SK-N-SH treated with all-trans-retinoic acid at 6 μM for 48 hours (cell line): Measurements from ENCODE around the gene ERCC4.

Source experiments
- ATAC-seq: fragments of 200-7000 bp; cut with Tn5 transposase; 3 replicates; pipeline ENCODE4 v1.9.1; 2020; ENCODE audit warnings: mild to moderate bottlenecking, moderate library complexity
- ARNTL ChIP-seq: fragments of 450-650 bp; formaldehyde crosslinking; IDR thresholded peaks from 2 replicates; pipeline ENCODE4 v1.5.0; 2020; ENCODE audit warnings: low read depth, mild to moderate bottlenecking, moderate library complexity, borderline replicate concordance
- BACH2 ChIP-seq: fragments of 250-450 bp; sonication (Bioruptor Pico); IDR thresholded peaks from 2 replicates; pipeline ENCODE4 v1.9.0; 2021; ENCODE audit warnings: mild to moderate bottlenecking, borderline replicate concordance
- CSDC2 ChIP-seq: fragments of 250-450 bp; sonication (Bioruptor Pico); IDR thresholded peaks from 2 replicates; pipeline ENCODE4 v1.5.0; 2020; ENCODE audit warnings: mild to moderate bottlenecking, moderate library complexity
- ESRRG ChIP-seq: fragments of 250-450 bp; sonication (Bioruptor Pico); IDR thresholded peaks from 2 replicates; pipeline ENCODE4 v1.6.1; 2021; ENCODE audit warnings: mild to moderate bottlenecking
- GLIS3 ChIP-seq: fragments of 250-450 bp; sonication (Bioruptor Pico); IDR thresholded peaks from 2 replicates; pipeline ENCODE4 v1.5.0; 2020; ENCODE audit warnings: mild to moderate bottlenecking, moderate library complexity
- ISL1 ChIP-seq: fragments of 250-450 bp; sonication (Bioruptor Pico); IDR thresholded peaks from 2 replicates; pipeline ENCODE4 v2.1.2; 2022; ENCODE audit warnings: mild to moderate bottlenecking, moderate library complexity
- OSR1 ChIP-seq: fragments of 250-450 bp; sonication (Bioruptor Pico); IDR thresholded peaks from 2 replicates; pipeline ENCODE4 v1.8.0; 2022; ENCODE audit warnings: moderate library complexity, mild to moderate bottlenecking, inconsistent platforms
- PPARA ChIP-seq: fragments of 250-450 bp; sonication (Bioruptor Pico); IDR thresholded peaks from 2 replicates; pipeline ENCODE4 v1.5.0; 2020; ENCODE audit warnings: mild to moderate bottlenecking, borderline replicate concordance
- RARB ChIP-seq: fragments of 250-450 bp; sonication (Bioruptor Pico); IDR thresholded peaks from 2 replicates; pipeline ENCODE4 v1.8.0; 2021; ENCODE audit warnings: mild to moderate bottlenecking, moderate library complexity
- SNAI2 ChIP-seq: fragments of 250-450 bp; sonication (Bioruptor Pico); IDR thresholded peaks from 2 replicates; pipeline ENCODE4 v1.5.0; 2020; ENCODE audit warnings: mild to moderate bottlenecking, moderate library complexity
- TCF4 ChIP-seq: fragments of 250-450 bp; sonication (Bioruptor Pico); IDR thresholded peaks from 2 replicates; pipeline ENCODE4 v1.8.0; 2021; ENCODE audit warnings: mild to moderate bottlenecking, moderate library complexity, borderline replicate concordance
- TOX ChIP-seq: fragments of 250-450 bp; sonication (Bioruptor Pico); IDR thresholded peaks from 2 replicates; pipeline ENCODE4 v1.8.0; 2021; ENCODE audit warnings: mild to moderate bottlenecking, moderate library complexity, borderline replicate concordance
- ZC3H10 ChIP-seq: fragments of 250-450 bp; sonication (Bioruptor Pico); IDR thresholded peaks from 2 replicates; pipeline ENCODE4 v1.5.1; 2021; ENCODE audit warnings: mild to moderate bottlenecking, moderate library complexity
- ZFP3 ChIP-seq: fragments of 250-450 bp; sonication (Bioruptor Pico); IDR thresholded peaks from 2 replicates; pipeline ENCODE4 v1.5.0; 2020; ENCODE audit warnings: mild to moderate bottlenecking, moderate library complexity
- ZFP30 ChIP-seq: fragments of 450-650 bp; formaldehyde crosslinking; IDR thresholded peaks from 2 replicates; pipeline ENCODE4 v1.5.0; 2022; ENCODE audit warnings: mild to moderate bottlenecking, moderate library complexity
- ZNF565 ChIP-seq: fragments of 450-650 bp; formaldehyde crosslinking; conservative IDR thresholded peaks from 2 replicates; pipeline ENCODE4 v1.5.0; 2020; ENCODE audit warnings: low read depth, mild to moderate bottlenecking, moderate library complexity
- ZNF70 ChIP-seq: fragments of 450-650 bp; formaldehyde crosslinking; IDR thresholded peaks from 2 replicates; pipeline ENCODE4 v1.5.0; 2020; ENCODE audit warnings: mild to moderate bottlenecking, moderate library complexity
- ZNF8 ChIP-seq: fragments of 450-650 bp; formaldehyde crosslinking; IDR thresholded peaks from 2 replicates; pipeline ENCODE4 v1.5.0; 2020; ENCODE audit warnings: mild to moderate bottlenecking, moderate library complexity
- TF ChIP-seq, protein P1 (sequence below): fragments of 250-450 bp; sonication (Bioruptor Pico); IDR thresholded peaks from 2 replicates; pipeline ENCODE4 v1.8.0; 2020; ENCODE audit warnings: mild to moderate bottlenecking, moderate library complexity, borderline replicate concordance
- TF ChIP-seq, protein P2 (sequence below): fragments of 250-450 bp; sonication (Bioruptor Pico); IDR thresholded peaks from 2 replicates; pipeline ENCODE4 v1.5.1; 2020; ENCODE audit warnings: low read depth, mild to moderate bottlenecking, moderate library complexity
- TF ChIP-seq, protein P3 (sequence below): fragments of 250-450 bp; sonication (Bioruptor Pico); IDR thresholded peaks from 2 replicates; pipeline ENCODE4 v1.8.0; 2021; ENCODE audit warnings: low read depth, mild to moderate bottlenecking, moderate library complexity, borderline replicate concordance
- TF ChIP-seq, protein P4 (sequence below): fragments of 250-450 bp; sonication (Bioruptor Pico); IDR thresholded peaks from 2 replicates; pipeline ENCODE4 v1.5.1; 2021; ENCODE audit warnings: mild to moderate bottlenecking, moderate library complexity
- TF ChIP-seq, protein P5 (sequence below): fragments of 250-450 bp; sonication (Bioruptor Pico); IDR thresholded peaks from 2 replicates; pipeline ENCODE4 v1.5.0; 2020; ENCODE audit warnings: mild to moderate bottlenecking, moderate library complexity

The ERCC4 gene

DNA sequence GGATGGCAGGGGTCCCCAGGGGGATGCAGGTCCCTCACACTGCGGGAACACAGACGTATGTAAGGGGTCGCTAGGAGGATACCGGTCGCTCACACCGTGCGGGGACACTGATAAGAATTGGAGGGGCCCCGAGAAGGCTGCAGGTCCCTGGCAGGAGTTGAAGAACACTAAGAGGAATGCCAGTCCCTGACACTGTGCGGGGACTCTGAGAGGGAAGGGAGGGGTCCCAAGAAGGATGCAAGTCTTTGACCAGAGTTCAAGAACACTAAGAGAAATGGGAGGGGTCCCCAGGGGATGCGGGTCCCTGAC, 510 bp downstream of the ERCC4 start:
- no peak for ATAC-seq
- no peak for TF ChIP-seq OSR1 (CRISPR knock-in tag)
- TF ChIP-seq ZNF70, result no peak
- TF ChIP-seq, all 23 proteins: peak for 0

DNA sequence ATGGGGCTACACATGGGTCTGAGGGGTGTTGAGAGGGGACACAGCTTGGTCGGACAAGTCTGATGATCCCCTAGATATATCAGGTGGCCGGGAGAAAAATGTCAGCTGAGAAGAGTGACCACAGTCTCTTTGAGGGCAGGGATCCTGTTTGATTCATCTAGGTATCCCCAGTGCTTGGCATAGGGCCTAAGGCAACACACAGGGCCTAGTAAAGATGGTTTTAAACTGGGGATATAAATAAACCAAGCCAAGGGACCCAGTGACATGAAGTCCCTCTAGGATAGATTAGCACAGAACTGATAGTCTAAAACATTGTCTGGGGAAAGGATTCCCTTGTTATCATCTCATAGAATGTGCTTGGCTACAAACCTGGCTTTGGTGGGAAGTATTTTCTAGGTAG, 1.4 kb downstream of the ERCC4 start:
- no peak for TF ChIP-seq SNAI2 (CRISPR knock-in tag)
- no peak for TF ChIP-seq TOX (CRISPR knock-in tag)
- TF ChIP-seq ZFP3, result no peak
- no peak for ATAC-seq

DNA sequence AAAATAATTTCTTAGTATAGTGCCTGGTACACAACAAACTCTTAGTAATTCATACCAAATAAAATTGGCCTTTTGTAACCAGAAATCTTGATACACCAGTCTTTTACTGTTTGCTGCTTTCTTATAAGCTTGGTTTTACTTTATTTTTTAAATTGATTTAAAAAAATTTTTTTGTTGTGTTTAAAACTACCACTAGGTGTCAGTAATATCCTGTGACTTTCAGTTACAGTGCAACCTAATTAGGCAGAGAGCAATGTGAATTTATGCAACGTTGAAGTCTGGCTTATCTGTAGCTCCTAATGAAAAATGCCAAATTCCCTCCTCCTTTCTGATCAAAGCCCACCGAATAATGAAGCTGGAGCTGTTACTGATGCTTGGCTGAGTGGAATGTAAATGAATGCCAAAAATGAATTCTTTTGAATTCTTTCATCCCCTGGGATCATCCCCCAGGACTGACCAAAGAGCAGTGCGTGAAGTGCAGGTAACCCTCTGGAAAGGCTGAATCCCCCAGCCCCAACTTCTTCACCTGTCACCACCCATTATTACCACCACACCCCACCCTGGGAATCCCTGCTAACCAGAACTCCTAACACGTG, 3.8 kb downstream of the ERCC4 start:
- no peak for ATAC-seq
- TF ChIP-seq CSDC2 (CRISPR knock-in tag) (no peak), BACH2 (CRISPR knock-in tag) (no peak), TOX (CRISPR knock-in tag) (no peak), SNAI2 (CRISPR knock-in tag) (no peak), ZC3H10 (no peak), ZNF565 (CRISPR knock-in tag) (no peak), ZNF8 (CRISPR knock-in tag) (no peak), ARNTL (CRISPR knock-in tag) (no peak), ZNF70 (no peak), PPARA (CRISPR knock-in tag) (no peak), GLIS3 (CRISPR knock-in tag) (no peak), ZFP30 (CRISPR knock-in tag) (no peak)
- TF ChIP-seq, protein P1, sequence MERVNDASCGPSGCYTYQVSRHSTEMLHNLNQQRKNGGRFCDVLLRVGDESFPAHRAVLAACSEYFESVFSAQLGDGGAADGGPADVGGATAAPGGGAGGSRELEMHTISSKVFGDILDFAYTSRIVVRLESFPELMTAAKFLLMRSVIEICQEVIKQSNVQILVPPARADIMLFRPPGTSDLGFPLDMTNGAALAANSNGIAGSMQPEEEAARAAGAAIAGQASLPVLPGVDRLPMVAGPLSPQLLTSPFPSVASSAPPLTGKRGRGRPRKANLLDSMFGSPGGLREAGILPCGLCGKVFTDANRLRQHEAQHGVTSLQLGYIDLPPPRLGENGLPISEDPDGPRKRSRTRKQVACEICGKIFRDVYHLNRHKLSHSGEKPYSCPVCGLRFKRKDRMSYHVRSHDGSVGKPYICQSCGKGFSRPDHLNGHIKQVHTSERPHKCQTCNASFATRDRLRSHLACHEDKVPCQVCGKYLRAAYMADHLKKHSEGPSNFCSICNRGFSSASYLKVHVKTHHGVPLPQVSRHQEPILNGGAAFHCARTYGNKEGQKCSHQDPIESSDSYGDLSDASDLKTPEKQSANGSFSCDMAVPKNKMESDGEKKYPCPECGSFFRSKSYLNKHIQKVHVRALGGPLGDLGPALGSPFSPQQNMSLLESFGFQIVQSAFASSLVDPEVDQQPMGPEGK, result no peak
- TF ChIP-seq, protein P2, sequence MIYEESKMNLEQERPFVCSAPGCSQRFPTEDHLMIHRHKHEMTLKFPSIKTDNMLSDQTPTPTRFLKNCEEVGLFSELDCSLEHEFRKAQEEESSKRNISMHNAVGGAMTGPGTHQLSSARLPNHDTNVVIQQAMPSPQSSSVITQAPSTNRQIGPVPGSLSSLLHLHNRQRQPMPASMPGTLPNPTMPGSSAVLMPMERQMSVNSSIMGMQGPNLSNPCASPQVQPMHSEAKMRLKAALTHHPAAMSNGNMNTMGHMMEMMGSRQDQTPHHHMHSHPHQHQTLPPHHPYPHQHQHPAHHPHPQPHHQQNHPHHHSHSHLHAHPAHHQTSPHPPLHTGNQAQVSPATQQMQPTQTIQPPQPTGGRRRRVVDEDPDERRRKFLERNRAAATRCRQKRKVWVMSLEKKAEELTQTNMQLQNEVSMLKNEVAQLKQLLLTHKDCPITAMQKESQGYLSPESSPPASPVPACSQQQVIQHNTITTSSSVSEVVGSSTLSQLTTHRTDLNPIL, result no peak
- TF ChIP-seq, protein P3, sequence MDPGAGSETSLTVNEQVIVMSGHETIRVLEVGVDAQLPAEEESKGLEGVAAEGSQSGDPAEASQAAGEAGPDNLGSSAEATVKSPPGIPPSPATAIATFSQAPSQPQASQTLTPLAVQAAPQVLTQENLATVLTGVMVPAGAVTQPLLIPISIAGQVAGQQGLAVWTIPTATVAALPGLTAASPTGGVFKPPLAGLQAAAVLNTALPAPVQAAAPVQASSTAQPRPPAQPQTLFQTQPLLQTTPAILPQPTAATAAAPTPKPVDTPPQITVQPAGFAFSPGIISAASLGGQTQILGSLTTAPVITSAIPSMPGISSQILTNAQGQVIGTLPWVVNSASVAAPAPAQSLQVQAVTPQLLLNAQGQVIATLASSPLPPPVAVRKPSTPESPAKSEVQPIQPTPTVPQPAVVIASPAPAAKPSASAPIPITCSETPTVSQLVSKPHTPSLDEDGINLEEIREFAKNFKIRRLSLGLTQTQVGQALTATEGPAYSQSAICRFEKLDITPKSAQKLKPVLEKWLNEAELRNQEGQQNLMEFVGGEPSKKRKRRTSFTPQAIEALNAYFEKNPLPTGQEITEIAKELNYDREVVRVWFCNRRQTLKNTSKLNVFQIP (CRISPR knock-in tag), result no peak

DNA sequence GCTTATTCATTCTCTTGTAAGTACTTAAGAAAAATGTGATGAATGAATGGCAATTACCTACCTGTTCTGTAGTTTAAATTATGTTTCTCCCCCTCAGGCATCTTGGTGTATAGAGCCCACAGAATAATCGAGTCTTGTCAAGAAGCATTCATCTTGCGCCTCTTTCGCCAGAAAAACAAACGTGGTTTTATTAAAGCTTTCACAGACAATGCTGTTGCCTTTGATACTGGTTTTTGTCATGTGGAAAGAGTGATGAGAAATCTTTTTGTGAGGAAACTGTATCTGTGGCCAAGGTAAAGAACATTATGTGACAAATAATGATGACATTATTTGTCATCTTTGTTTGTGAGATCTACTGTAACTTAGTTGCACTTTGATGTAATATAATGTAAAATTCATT, 6.5 kb downstream of the ERCC4 start:
- TF ChIP-seq ISL1 (CRISPR knock-in tag) (no peak), TCF4 (CRISPR knock-in tag) (no peak), CSDC2 (CRISPR knock-in tag) (no peak), PPARA (CRISPR knock-in tag) (no peak), TOX (CRISPR knock-in tag) (no peak), ZFP3 (no peak), BACH2 (CRISPR knock-in tag) (no peak), RARB (CRISPR knock-in tag) (no peak), OSR1 (CRISPR knock-in tag) (no peak), ESRRG (no peak), ZNF565 (CRISPR knock-in tag) (no peak), GLIS3 (CRISPR knock-in tag) (no peak), ZC3H10 (no peak), ARNTL (CRISPR knock-in tag) (no peak), ZFP30 (CRISPR knock-in tag) (no peak)
- TF ChIP-seq, protein P4, sequence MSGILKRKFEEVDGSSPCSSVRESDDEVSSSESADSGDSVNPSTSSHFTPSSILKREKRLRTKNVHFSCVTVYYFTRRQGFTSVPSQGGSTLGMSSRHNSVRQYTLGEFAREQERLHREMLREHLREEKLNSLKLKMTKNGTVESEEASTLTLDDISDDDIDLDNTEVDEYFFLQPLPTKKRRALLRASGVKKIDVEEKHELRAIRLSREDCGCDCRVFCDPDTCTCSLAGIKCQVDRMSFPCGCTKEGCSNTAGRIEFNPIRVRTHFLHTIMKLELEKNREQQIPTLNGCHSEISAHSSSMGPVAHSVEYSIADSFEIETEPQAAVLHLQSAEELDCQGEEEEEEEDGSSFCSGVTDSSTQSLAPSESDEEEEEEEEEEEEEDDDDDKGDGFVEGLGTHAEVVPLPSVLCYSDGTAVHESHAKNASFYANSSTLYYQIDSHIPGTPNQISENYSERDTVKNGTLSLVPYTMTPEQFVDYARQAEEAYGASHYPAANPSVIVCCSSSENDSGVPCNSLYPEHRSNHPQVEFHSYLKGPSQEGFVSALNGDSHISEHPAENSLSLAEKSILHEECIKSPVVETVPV, result no peak
- TF ChIP-seq, protein P5, sequence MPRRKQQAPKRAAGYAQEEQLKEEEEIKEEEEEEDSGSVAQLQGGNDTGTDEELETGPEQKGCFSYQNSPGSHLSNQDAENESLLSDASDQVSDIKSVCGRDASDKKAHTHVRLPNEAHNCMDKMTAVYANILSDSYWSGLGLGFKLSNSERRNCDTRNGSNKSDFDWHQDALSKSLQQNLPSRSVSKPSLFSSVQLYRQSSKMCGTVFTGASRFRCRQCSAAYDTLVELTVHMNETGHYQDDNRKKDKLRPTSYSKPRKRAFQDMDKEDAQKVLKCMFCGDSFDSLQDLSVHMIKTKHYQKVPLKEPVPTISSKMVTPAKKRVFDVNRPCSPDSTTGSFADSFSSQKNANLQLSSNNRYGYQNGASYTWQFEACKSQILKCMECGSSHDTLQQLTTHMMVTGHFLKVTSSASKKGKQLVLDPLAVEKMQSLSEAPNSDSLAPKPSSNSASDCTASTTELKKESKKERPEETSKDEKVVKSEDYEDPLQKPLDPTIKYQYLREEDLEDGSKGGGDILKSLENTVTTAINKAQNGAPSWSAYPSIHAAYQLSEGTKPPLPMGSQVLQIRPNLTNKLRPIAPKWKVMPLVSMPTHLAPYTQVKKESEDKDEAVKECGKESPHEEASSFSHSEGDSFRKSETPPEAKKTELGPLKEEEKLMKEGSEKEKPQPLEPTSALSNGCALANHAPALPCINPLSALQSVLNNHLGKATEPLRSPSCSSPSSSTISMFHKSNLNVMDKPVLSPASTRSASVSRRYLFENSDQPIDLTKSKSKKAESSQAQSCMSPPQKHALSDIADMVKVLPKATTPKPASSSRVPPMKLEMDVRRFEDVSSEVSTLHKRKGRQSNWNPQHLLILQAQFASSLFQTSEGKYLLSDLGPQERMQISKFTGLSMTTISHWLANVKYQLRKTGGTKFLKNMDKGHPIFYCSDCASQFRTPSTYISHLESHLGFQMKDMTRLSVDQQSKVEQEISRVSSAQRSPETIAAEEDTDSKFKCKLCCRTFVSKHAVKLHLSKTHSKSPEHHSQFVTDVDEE, result no peak
- TF ChIP-seq, protein P1, result no peak
- TF ChIP-seq, protein P2, result no peak
- TF ChIP-seq, all 23 proteins: peak for 0
- ATAC-seq, result no peak
